Measurements from ENCODE around the gene RORC.
"Not testable (repeated sequence)": the region's sequence is repeated elsewhere in the genome, so short reads cannot be mapped to it uniquely, and the experiment has no call there.

RORC gene

DNA sequence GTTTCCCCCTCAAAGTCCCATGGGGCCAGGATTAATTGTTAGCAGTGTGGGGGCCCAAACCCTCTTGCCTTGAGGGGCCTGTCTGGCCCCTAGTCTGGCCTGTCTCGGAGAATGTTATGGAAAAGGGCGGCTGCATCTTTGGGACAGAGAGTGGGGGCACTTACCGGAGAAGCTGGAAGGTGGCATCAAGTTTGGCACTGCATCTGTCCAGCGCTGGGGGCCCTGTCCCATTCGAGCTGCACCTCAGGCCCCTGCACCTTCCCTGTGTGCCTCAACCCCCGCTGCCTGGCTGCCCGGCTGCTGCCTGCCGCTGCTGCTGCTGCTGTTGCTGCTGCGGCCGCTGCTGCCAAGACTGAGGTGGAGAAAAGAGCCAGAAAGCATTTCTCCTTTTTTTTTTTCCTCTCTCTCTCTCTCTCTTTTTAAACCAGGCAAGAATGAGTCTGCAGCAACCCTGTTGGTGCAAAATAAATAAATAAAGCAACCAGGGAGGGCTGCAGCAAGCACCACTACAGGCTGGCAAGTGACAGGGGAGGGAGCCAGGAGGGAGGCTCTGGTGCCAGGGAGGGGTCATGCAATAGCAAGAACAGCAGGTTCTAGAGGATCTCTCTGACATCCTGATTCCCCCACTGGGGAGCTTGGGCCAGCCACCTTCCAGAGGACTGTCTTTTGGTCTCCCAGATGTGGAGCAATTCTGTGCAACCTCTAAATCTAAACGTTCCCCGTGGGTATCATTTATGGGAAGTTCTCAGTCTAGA, 26.4 kb downstream of the RORC start, which contains the start of gene LINGO4:
TSS of gene LINGO4 (minus strand) at position 354 of the 755 bp plus-strand sequence. CDS start 2,715 bp downstream, outside the sequence.
- DNase-seq (ENCODE audit: low read depth), result no peak

- DNase-seq (ENCODE audit: low read depth), result no peak
Measured at GRCh38 chr1:151803915-151804314, 27.7 kb downstream of the RORC start.

- no peak for DNase-seq (ENCODE audit: low read depth)
Measured at GRCh38 chr1:151803164-151803563, 28.4 kb downstream of the RORC start.

DNA sequence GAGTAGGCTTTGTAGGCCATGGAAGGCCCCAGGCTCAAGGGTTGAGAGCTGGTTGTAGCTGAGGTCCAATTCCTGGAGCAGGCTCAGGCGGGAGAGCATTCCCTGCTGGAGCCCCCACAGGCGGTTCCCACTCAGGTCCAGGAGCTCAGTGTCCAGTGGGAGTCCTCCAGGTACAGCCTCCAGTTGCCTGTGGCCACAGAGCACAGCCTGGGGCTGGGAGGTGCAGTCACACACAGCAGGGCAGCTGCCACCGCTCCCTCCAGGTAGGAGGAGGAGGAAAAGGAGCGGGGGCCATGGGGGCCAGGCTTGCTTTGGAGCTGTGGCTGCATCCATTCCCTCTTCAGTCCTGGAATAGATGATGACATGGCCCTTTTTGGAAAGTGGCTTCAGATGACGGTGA, 29.2 kb downstream of the RORC start:
- DNase-seq (ENCODE audit: low read depth), result no peak

GRCh38 chr1:151801846-151802245, 29.8 kb downstream of the RORC start:
- no peak for DNase-seq (ENCODE audit: low read depth)

DNA sequence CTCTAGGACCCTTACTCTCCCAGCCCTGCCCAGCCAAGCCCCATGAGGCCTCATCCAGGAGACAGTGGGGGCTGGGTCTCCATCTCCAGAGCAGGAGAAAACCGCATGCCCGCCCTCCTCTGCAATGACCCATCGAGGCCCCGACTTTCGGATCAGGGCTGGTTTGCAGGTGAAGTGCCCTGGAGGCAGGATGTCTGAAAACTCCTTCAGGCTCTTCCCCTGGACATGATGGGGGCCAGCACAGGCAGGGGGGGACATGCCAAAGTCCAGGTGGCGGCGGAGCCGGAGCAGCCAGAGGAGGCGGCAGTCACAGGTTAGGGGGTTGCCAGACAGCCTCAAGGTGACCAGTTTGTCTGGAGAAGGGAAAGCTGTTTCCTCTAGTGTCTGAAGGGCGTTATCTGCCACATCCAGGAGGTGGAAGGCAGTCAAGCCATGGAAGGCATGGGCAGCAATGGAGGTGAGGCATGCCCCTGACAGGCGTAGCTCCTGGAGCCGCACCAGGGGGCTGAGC, 30.2 kb downstream of the RORC start:
- no peak for DNase-seq (ENCODE audit: low read depth)

- no peak for DNase-seq (ENCODE audit: low read depth)
Measured at GRCh38 chr1:151800830-151801229, 30.8 kb downstream of the RORC start.

DNA sequence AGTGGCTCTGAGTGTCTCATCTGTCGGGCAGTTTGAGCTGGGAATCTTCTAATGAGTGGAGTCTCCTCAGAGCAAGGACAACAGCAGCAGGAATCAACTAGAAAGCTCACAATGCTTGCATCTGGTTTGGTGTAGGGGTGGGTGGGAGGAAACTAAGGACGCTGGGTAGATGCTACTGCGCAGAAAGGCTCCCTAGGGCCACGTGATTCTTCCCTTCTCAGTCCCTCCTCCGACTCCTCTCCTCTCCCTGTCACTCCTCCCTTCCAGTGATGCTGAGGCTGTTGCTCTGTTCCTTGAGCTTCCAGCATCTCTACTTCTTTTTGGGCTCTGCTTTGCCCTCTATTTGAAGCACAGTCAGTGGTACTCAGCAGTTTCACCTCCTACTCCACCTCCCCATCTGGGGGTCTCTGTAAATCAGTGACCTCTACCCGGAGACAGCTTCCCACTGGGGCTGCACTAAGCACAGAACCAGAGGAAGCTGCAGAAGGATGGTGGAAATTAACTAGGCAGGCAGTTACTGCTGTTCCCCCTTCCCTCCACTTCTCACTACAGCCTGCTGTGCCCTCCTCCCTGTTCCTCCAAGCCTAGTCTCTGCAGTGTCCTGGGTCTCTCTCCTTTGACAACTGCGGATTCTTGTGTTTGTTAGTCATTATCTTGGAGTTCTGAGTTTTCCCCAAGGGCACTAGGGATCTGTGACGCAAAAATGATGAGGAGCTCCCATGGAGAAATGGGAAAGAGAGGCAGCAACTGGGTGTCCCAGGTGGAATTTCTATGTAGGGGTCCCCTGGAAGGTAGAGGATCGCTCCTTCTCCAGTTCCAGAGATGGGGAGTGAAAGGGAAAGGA, 32.2 kb downstream of the RORC start:
- no peak for DNase-seq (ENCODE audit: low read depth)

- no peak for DNase-seq (ENCODE audit: low read depth)
Measured at GRCh38 chr1:151798571-151798970, 33.0 kb downstream of the RORC start.

GRCh38 chr1:151790940-151791651, 40.5 kb downstream of the RORC start:
- no peak for DNase-seq (ENCODE audit: low read depth)

GRCh38 chr1:151790071-151790939, 41.3 kb downstream of the RORC start, which contains the start of gene TDRKH:
TSS of gene TDRKH (minus strand) at chr1:151790500. CDS start at chr1:151783022, 7,478 bp downstream.
- DNase-seq (ENCODE audit: low read depth), result peak; percentile 98

- no peak for DNase-seq (ENCODE audit: low read depth)
Measured at GRCh38 chr1:151787689-151788088, 43.9 kb downstream of the RORC start.

- no peak for DNase-seq (ENCODE audit: low read depth)
Measured at GRCh38 chr1:151783796-151784195, 47.8 kb downstream of the RORC start.

DNA sequence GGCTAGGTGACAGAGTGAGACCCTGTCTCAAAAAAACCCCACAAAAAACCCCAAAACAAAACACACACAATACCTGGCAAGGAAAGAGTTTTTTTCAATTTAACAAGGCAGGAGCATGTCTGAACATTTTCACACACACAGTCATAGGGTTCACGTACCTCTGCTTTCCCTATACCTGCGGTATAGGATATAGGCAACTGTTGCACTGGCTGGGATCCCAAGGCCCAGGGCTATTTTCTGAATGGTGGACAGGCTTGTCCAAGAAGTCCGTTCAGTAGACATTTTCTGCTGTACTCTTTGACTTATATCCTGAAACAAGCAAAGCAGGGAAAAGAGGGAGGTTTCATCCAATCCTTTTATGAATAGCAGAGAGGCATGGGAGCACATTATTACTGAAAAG, 48.9 kb downstream of the RORC start:
- DNase-seq (ENCODE audit: low read depth), result no peak

DNA sequence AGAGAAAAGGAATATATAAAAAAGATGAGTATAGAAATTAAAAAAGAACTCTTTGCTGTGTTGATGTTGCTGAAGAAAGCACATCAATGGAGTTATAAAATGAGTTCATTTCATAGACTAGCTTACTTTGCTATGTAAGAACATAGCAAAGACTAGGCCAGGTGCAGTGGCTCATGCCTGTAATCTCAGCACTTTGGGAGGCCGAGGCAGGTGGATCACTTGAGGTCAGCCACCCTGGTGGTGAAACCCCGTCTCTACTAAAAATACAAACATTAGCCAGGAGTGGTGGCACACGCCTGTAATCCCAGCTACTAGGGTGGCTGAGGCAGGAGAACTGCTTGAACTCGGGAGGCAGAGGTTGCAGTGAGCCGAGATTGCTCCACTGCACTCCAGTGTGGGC, 49.6 kb downstream of the RORC start:
- DNase-seq (ENCODE audit: low read depth), result not testable (repeated sequence)

DNA sequence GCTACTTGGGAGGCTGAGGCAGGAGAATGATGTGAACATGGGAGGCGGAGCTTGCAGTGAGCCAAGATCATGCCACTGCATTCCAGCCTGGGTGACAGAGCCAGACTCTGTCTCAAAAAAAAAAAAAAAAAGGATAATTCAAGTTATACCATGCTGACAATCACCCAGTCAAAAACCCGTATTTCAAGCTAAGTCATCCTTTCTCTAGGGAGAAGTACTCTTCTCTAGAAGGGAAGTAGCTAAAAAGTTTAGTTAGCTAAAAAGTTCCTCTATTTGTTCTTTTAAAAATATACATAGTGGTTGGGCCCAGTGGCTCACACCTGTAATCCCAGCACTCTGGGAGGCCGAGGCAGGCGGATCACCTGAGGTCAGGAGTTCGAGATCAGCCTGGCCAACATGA, 50.9 kb downstream of the RORC start:
- not testable (repeated sequence) for DNase-seq (ENCODE audit: low read depth)

DNA sequence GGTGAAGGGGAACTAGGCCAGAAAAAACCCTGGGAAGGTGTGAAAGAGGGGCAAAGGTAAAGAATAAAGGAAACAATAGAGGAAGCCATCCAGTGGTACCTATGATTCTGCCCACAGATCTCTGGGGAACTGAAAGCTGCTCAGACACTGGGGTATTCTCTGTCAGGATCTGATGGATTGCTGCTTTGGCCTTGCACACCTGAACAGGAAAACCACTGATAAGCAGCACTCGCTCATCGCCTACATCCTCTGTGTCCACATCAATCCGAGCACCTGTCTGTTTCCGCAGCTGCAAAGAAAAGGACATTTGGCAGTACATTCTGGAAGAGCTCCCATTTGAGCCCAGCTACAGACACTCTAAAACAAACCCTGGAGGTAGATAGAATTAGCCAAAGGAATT, 51.8 kb downstream of the RORC start:
- DNase-seq (ENCODE audit: low read depth), result no peak

GRCh38 chr1:151777317-151777716, 54.3 kb downstream of the RORC start:
- DNase-seq (ENCODE audit: low read depth), result no peak

DNA sequence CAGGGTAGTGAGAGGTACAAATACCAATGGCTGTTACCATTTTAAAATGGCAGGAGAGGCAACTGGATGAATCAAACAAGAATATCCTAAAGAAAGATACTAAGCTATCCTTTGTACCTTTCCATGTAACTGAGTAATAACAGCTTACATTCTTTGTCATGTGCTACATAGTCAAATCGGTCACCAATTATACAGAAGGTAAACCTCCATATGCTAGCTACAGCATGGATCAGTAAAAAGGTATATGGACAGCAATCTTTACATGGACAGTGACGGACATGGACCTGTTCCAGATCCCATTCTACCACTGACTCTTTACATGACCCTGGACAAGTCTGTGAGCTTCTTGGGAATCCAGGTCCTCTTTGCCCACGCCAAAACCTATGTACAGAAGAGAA, 54.9 kb downstream of the RORC start:
- no peak for DNase-seq (ENCODE audit: low read depth)

GRCh38 chr1:151775894-151776664, 55.5 kb downstream of the RORC start:
- DNase-seq (ENCODE audit: low read depth), result no peak
